Measurements from ENCODE around the gene RASGEF1B. TPM values are rescaled to one million over a fixed set of nuclear protein-coding genes. Genes with fewer than 3 reads are reported as not detected.

Gene RASGEF1B
- total and polyA plus RNA-seq, 2 donors, result 3.8 to 15.2 TPM

- Histone ChIP-seq H3K4me1 (ENCODE audit: insufficient read depth) (no peaks in the 10 kb centered on the region), H3K36me3 (ENCODE audit: insufficient read depth) (no peaks in the 10 kb centered on the region), H3K4me3 (ENCODE audit: low read depth, low read length) (no peak overlapping the region), H3K27ac (ENCODE audit: low read depth) (no peak overlapping the region)
- DNase-seq (ENCODE audit: extremely low spot score), result no peak
- 81% methylated on average over 2 of the region's 2 CpGs for WGBS
Measured at GRCh38 chr4:81505726-81506125, 34.0 kb upstream of the RASGEF1B start.

- no peak overlapping the region for H3K4me3 ChIP-seq (ENCODE audit: low read depth, low read length)
Measured at GRCh38 chr4:81505004-81505598, 33.4 kb upstream of the RASGEF1B start.

GRCh38 chr4:81504112-81505003 is 32.7 kb upstream of the RASGEF1B start:
- WGBS, result 90% methylated on average over 6 of the region's 6 CpGs
- Histone ChIP-seq H3K4me1 (ENCODE audit: insufficient read depth) (no peaks in the 10 kb centered on the region), H3K27ac (ENCODE audit: low read depth) (no peak overlapping the region), H3K36me3 (ENCODE audit: insufficient read depth) (no peaks in the 10 kb centered on the region), H3K4me3 (ENCODE audit: low read depth, low read length) (no peak overlapping the region)
- DNase-seq (ENCODE audit: extremely low spot score), result no peak

More at GRCh38 chr4:81505004-81505598, 33.4 kb upstream of the RASGEF1B start:
- H3K27ac ChIP-seq (ENCODE audit: low read depth), result no peak overlapping the region
- peak; percentile 20 for DNase-seq (ENCODE audit: extremely low spot score)
- WGBS, result 61% methylated on average over 8 of the region's 8 CpGs
- no peaks in the 10 kb centered on the region for H3K36me3 ChIP-seq (ENCODE audit: insufficient read depth)
- no peaks in the 10 kb centered on the region for H3K4me1 ChIP-seq (ENCODE audit: insufficient read depth)

GRCh38 chr4:81503586-81503985 is 31.9 kb upstream of the RASGEF1B start:
- no peak overlapping the region for H3K27ac ChIP-seq (ENCODE audit: low read depth)
- H3K4me1 ChIP-seq (ENCODE audit: insufficient read depth), result no peaks in the 10 kb centered on the region
- H3K4me3 ChIP-seq (ENCODE audit: low read depth, low read length), result no peak overlapping the region
- DNase-seq (ENCODE audit: extremely low spot score), result no peak
- 77% methylated on average over 4 of the region's 4 CpGs for WGBS
- no peaks in the 10 kb centered on the region for H3K36me3 ChIP-seq (ENCODE audit: insufficient read depth)

GRCh38 chr4:81502564-81502963 is 30.9 kb upstream of the RASGEF1B start:
- no peak for DNase-seq (ENCODE audit: extremely low spot score)
- Histone ChIP-seq H3K4me3 (ENCODE audit: low read depth, low read length) (no peak overlapping the region), H3K4me1 (ENCODE audit: insufficient read depth) (no peaks in the 10 kb centered on the region), H3K36me3 (ENCODE audit: insufficient read depth) (no peaks in the 10 kb centered on the region), H3K27ac (ENCODE audit: low read depth) (no peak overlapping the region)
- WGBS, result 80% methylated on average over 4 of the region's 4 CpGs

GRCh38 chr4:81499840-81500239 is 28.1 kb upstream of the RASGEF1B start:
- Histone ChIP-seq H3K4me1 (ENCODE audit: insufficient read depth) (no peaks in the 10 kb centered on the region), H3K36me3 (ENCODE audit: insufficient read depth) (no peaks in the 10 kb centered on the region), H3K4me3 (ENCODE audit: low read depth, low read length) (no peak overlapping the region), H3K27ac (ENCODE audit: low read depth) (no peak overlapping the region)
- DNase-seq (ENCODE audit: extremely low spot score), result no peak
- 54% methylated on average over 3 of the region's 3 CpGs for WGBS

GRCh38 chr4:81498551-81499099 is 26.9 kb upstream of the RASGEF1B start:
- Histone ChIP-seq H3K36me3 (ENCODE audit: insufficient read depth) (no peaks in the 10 kb centered on the region), H3K4me3 (ENCODE audit: low read depth, low read length) (no peak overlapping the region), H3K27ac (ENCODE audit: low read depth) (no peak overlapping the region), H3K4me1 (ENCODE audit: insufficient read depth) (no peaks in the 10 kb centered on the region)
- DNase-seq (ENCODE audit: extremely low spot score), result no peak
- 67% methylated on average over 1 of the region's 1 CpG for WGBS

- WGBS, result 97% methylated on average over 2 of the region's 2 CpGs
- Histone ChIP-seq H3K4me1 (ENCODE audit: insufficient read depth) (no peaks in the 10 kb centered on the region), H3K27ac (ENCODE audit: low read depth) (no peak overlapping the region), H3K36me3 (ENCODE audit: insufficient read depth) (no peaks in the 10 kb centered on the region), H3K4me3 (ENCODE audit: low read depth, low read length) (no peak overlapping the region)
- no peak for DNase-seq (ENCODE audit: extremely low spot score)
Measured at GRCh38 chr4:81498046-81498445, 26.3 kb upstream of the RASGEF1B start.

GRCh38 chr4:81495345-81495744 is 23.6 kb upstream of the RASGEF1B start:
- Histone ChIP-seq H3K36me3 (ENCODE audit: insufficient read depth) (no peaks in the 10 kb centered on the region), H3K4me3 (ENCODE audit: low read depth, low read length) (no peak overlapping the region), H3K4me1 (ENCODE audit: insufficient read depth) (no peaks in the 10 kb centered on the region), H3K27ac (ENCODE audit: low read depth) (no peak overlapping the region)
- DNase-seq (ENCODE audit: extremely low spot score), result no peak

GRCh38 chr4:81494031-81494431 is 22.3 kb upstream of the RASGEF1B start:
- Histone ChIP-seq H3K4me3 (ENCODE audit: low read depth, low read length) (no peak overlapping the region), H3K36me3 (ENCODE audit: insufficient read depth) (no peaks in the 10 kb centered on the region), H3K27ac (ENCODE audit: low read depth) (no peak overlapping the region), H3K4me1 (ENCODE audit: insufficient read depth) (no peaks in the 10 kb centered on the region)
- DNase-seq (ENCODE audit: extremely low spot score), result no peak
- WGBS, result 30% methylated on average over 1 of the region's 1 CpG

- Histone ChIP-seq H3K36me3 (ENCODE audit: insufficient read depth) (no peaks in the 10 kb centered on the region), H3K27ac (ENCODE audit: low read depth) (peak overlapping the region; percentile 50), H3K4me1 (ENCODE audit: insufficient read depth) (no peaks in the 10 kb centered on the region), H3K4me3 (ENCODE audit: low read depth, low read length) (no peak overlapping the region)
- DNase-seq (ENCODE audit: extremely low spot score), result no peak
- 86% methylated on average over 1 of the region's 1 CpG for WGBS
Measured at GRCh38 chr4:81492606-81493230, 21.0 kb upstream of the RASGEF1B start.

- Histone ChIP-seq H3K27ac (ENCODE audit: low read depth) (no peak overlapping the region), H3K4me1 (ENCODE audit: insufficient read depth) (no peaks in the 10 kb centered on the region), H3K4me3 (ENCODE audit: low read depth, low read length) (no peak overlapping the region), H3K36me3 (ENCODE audit: insufficient read depth) (no peaks in the 10 kb centered on the region)
- DNase-seq (ENCODE audit: extremely low spot score), result no peak
- WGBS, result 75% methylated on average over 1 of the region's 1 CpG
Measured at GRCh38 chr4:81491943-81492342, 20.2 kb upstream of the RASGEF1B start.

GRCh38 chr4:81490403-81491160 is 18.9 kb upstream of the RASGEF1B start:
- no peak for DNase-seq (ENCODE audit: extremely low spot score)
- 79% methylated on average over 2 of the region's 2 CpGs for WGBS
- Histone ChIP-seq H3K27ac (ENCODE audit: low read depth) (no peak overlapping the region), H3K36me3 (ENCODE audit: insufficient read depth) (no peaks in the 10 kb centered on the region), H3K4me3 (ENCODE audit: low read depth, low read length) (no peak overlapping the region), H3K4me1 (ENCODE audit: insufficient read depth) (no peaks in the 10 kb centered on the region)

All from urinary bladder (tissue), 4 donors.